Measurements from ENCODE around the gene VPS45. TPM values are rescaled to one million over a fixed set of nuclear protein-coding genes. Genes with fewer than 3 reads are reported as not detected.
A peak's percentile ranks its signal among the peaks of the same experiment; 100 is the strongest.
"Not testable (repeated sequence)": the region's sequence is repeated elsewhere in the genome, so short reads cannot be mapped to it uniquely, and the experiment has no call there.

The VPS45 gene
- total RNA-seq, 4 donors from 2014 or later, result 38.9 to 56.5 (median 44.9) TPM

- DNase-seq (ENCODE audit: extremely low spot score), result no peak
- no peak overlapping the region for H3K27ac ChIP-seq (replicated peaks in 1 of 4)
- peaks cover 0 to 13% (median 0%) of the 10 kb centered on the region in 4 donors for H3K36me3 ChIP-seq
- intact Hi-C loops (cut with DNase I), result no loop called here
- H3K4me1 ChIP-seq, result peaks cover 0 to 11% (median 2%) of the 10 kb centered on the region in 4 donors
- H3K27me3 ChIP-seq, result no peaks in the 10 kb centered on the region
- H3K4me3 ChIP-seq, result no peak overlapping the region
- TF ChIP-seq CTCF (IDR thresholded peaks at IDR 0.05), result no peak
- TF ChIP-seq EP300 (IDR thresholded peaks at IDR 0.05), result no peak
- TF ChIP-seq POLR2A (IDR thresholded peaks at IDR 0.05; ENCODE audit: low read depth), result no peak
- TF ChIP-seq POLR2AphosphoS5 (IDR thresholded peaks at IDR 0.05), result no peak
- H3K9me3 ChIP-seq, result no peaks in the 10 kb centered on the region
These were observed 73.9 kb downstream of the VPS45 start for GRCh38 chr1:150141452-150141851.

- DNase-seq (ENCODE audit: extremely low spot score), result no peak
- Histone ChIP-seq H3K4me3 (no peak overlapping the region), H3K27ac (replicated peaks in 1 of 4) (no peak overlapping the region), H3K4me1 (peaks cover under 1 to 11% (median 3%) of the 10 kb centered on the region in 4 donors), H3K27me3 (no peaks in the 10 kb centered on the region), H3K9me3 (no peaks in the 10 kb centered on the region), H3K36me3 (peaks cover 0 to 13% (median 0%) of the 10 kb centered on the region in 4 donors)
- intact Hi-C loops (cut with DNase I), result no loop called here
- TF ChIP-seq POLR2AphosphoS5 (IDR thresholded peaks at IDR 0.05) (no peak), CTCF (IDR thresholded peaks at IDR 0.05) (no peak), POLR2A (IDR thresholded peaks at IDR 0.05; ENCODE audit: low read depth) (no peak), EP300 (IDR thresholded peaks at IDR 0.05) (no peak)
These were observed 74.5 kb downstream of the VPS45 start for GRCh38 chr1:150142083-150142482.

GRCh38 chr1:150144606-150145005, 77.0 kb downstream of the VPS45 start:
- peaks cover 0 to 4% (median 0%) of the 10 kb centered on the region in 4 donors for H3K36me3 ChIP-seq
- H3K27me3 ChIP-seq, result no peaks in the 10 kb centered on the region
- H3K27ac ChIP-seq (replicated peaks in 1 of 4), result no peak overlapping the region
- H3K4me1 ChIP-seq, result peaks cover 11 to 22% (median 16%) of the 10 kb centered on the region in 4 donors
- DNase-seq (ENCODE audit: extremely low spot score), result no peak
- TF ChIP-seq EP300 (IDR thresholded peaks at IDR 0.05) (no peak), POLR2AphosphoS5 (IDR thresholded peaks at IDR 0.05) (no peak)
- intact Hi-C loops (cut with DNase I), result loop anchor here (5.0 kb wide), 1 partner anchor 72 kb away; no protein-coding TSS in a partner anchor
- H3K4me3 ChIP-seq, result no peak overlapping the region
- H3K9me3 ChIP-seq, result no peaks in the 10 kb centered on the region
- WGBS, result 74% methylated on average over 5 of the region's 5 CpGs

GRCh38 chr1:150146016-150146415, 78.4 kb downstream of the VPS45 start:
- not testable (repeated sequence) for H3K9me3 ChIP-seq; H3K27ac ChIP-seq (replicated peaks in 1 of 4); DNase-seq (ENCODE audit: extremely low spot score); H3K27me3 ChIP-seq; H3K4me3 ChIP-seq; H3K36me3 ChIP-seq
- intact Hi-C loops (cut with DNase I), result loop anchor here (5.0 kb wide), 1 partner anchor 74 kb away; no protein-coding TSS in a partner anchor
- WGBS, result 92% methylated on average over 5 of the region's 5 CpGs
- H3K4me1 ChIP-seq, result peaks cover 11 to 22% (median 17%) of the 10 kb centered on the region in 4 donors

GRCh38 chr1:150146849-150147542, 79.4 kb downstream of the VPS45 start:
- WGBS, result 87% methylated on average over 10 of the region's 10 CpGs

More at GRCh38 chr1:150146849-150147542, 79.4 kb downstream of the VPS45 start:
- Histone ChIP-seq H3K36me3 (peaks cover 0 to 4% (median 0%) of the 10 kb centered on the region in 4 donors), H3K27ac (replicated peaks in 1 of 4) (peak overlapping the region; percentile 93 to 99 (median 99)), H3K4me1 (peaks cover 11 to 32% (median 26%) of the 10 kb centered on the region in 4 donors), H3K27me3 (no peaks in the 10 kb centered on the region), H3K4me3 (no peak overlapping the region), H3K9me3 (no peaks in the 10 kb centered on the region)
- intact Hi-C loops (cut with DNase I), result loop anchor here (5.0 kb wide), 1 partner anchor 75 kb away; no protein-coding TSS in a partner anchor
- DNase-seq (ENCODE audit: extremely low spot score), result no peak
- TF ChIP-seq EP300 (IDR thresholded peaks at IDR 0.05), result no peak
- TF ChIP-seq POLR2A (IDR thresholded peaks at IDR 0.05; ENCODE audit: low read depth), result no peak
- no peak for TF ChIP-seq POLR2AphosphoS5 (IDR thresholded peaks at IDR 0.05)
- TF ChIP-seq CTCF (IDR thresholded peaks at IDR 0.05), result no peak
